K562 (cell line): ENCODE data around the gene TP73. TPM values are rescaled to one million over a fixed set of nuclear protein-coding genes. Genes with fewer than 3 reads are reported as not detected.
A peak's percentile ranks its signal among the peaks of the same experiment; 100 is the strongest.

Experiments
- ARID2 ChIP-seq: fragments of 450-650 bp; IDR thresholded peaks from 2 replicates; pipeline ENCODE4 v1.6.1; 2017; ENCODE audit warnings: antibody characterized with exemption, mild to moderate bottlenecking
- CBX3 ChIP-seq, 2 experiments: IDR thresholded peaks; 1 replicate in 1 of 2; 2 replicates in 1 of 2; pipeline ENCODE4 v1.6.1; 2012; ENCODE audit warnings: inconsistent platforms in 2 of 2, low read length in 2 of 2, borderline replicate concordance in 1 of 2, control low read depth in 1 of 2
- CEBPG ChIP-seq, 3 experiments: fragments of 200-800 bp in 1 of 3; sonication (Bioruptor generic) in 1 of 3; sonication (generic) in 1 of 3; formaldehyde crosslinking in 1 of 3; IDR thresholded peaks in 2 of 3; conservative IDR thresholded peaks in 1 of 3; 2 replicates each; pipeline versions ENCODE4 v1.6.1 to v1.8.0; 2016 to 2022; ENCODE audit warnings: missing compliant biosample characterization in 2 of 3, missing genetic modification characterization in 2 of 3, mild to moderate bottlenecking in 1 of 3, missing genetic modification reagents in 1 of 3
- ELF1 ChIP-seq: fragments of 200-800 bp; sonication (Bioruptor generic); IDR thresholded peaks from 2 replicates; pipeline ENCODE4 v1.6.1; 2016; ENCODE audit warnings: missing genetic modification characterization, missing compliant biosample characterization
- FOXJ3 ChIP-seq: sonication (generic); formaldehyde crosslinking; IDR thresholded peaks from 2 replicates; pipeline ENCODE4 v1.4.0; 2020; ENCODE audit warnings: mild to moderate bottlenecking, missing genetic modification reagents
- GATAD2B ChIP-seq: fragments of 450-650 bp; IDR thresholded peaks from 2 replicates; pipeline ENCODE4 v1.6.1; 2017; ENCODE audit warnings: mild to moderate bottlenecking, borderline replicate concordance
- HDGF ChIP-seq: fragments of 450-650 bp; IDR thresholded peaks from 2 replicates; pipeline ENCODE4 v1.6.1; 2016
- LEF1 ChIP-seq: fragments of 450-650 bp; IDR thresholded peaks from 2 replicates; pipeline ENCODE4 v1.6.1; 2016; ENCODE audit warnings: mild to moderate bottlenecking
- PHF20 ChIP-seq: fragments of 450-650 bp; IDR thresholded peaks from 2 replicates; pipeline ENCODE4 v1.6.1; 2018; ENCODE audit not compliant: partially characterized antibody
- RAD51 ChIP-seq: fragments of 450-650 bp; IDR thresholded peaks from 2 replicates; pipeline ENCODE4 v1.7.1; 2016; ENCODE audit warnings: low read depth, mild to moderate bottlenecking, borderline replicate concordance
- RHOXF2B ChIP-seq: fragments of 250-450 bp; sonication (Bioruptor Pico); conservative IDR thresholded peaks from 2 replicates; pipeline ENCODE4 v1.5.1; 2021
- STAT5A ChIP-seq: IDR thresholded peaks from 2 replicates; pipeline ENCODE4 v1.6.1; 2012; ENCODE audit warnings: low read length, inconsistent platforms, borderline replicate concordance
- SUPT5H ChIP-seq: fragments of 450-650 bp; IDR thresholded peaks from 2 replicates; pipeline ENCODE4 v1.6.1; 2016
- TBL1XR1 ChIP-seq, 2 experiments: IDR thresholded peaks; 2 replicates each; pipeline ENCODE4 v1.6.1; 2012; ENCODE audit warnings: improper control_type of control experiment in 2 of 2, low read length in 2 of 2, mild to moderate bottlenecking in 1 of 2
- polyA plus RNA-seq, 8 experiments: library from polyadenylated mRNA; depleted of rRNA in 4 of 8; stranded (reverse) in 5 of 8; unstranded in 3 of 8; fragments of >200 nt; fragmentation: Nextera tagmentation in 2 of 8; fragmentation: Illumina TruSeq in 1 of 8; extraction: Ambion mirVana in 2 of 8; extraction: Trizol in 1 of 8; gene quantifications; 2 replicates each; pipeline versions ENCODE4 v1.2.1 to v1.2.3, GENCODE V29; 2011 to 2014; ENCODE audit warnings: inconsistent platforms in 1 of 8, missing spikeins in 1 of 8
- total RNA-seq, 7 experiments: library from RNA; depleted of rRNA in 6 of 7; stranded (reverse); fragments of >200 nt in 6 of 7; fragmentation: Illumina TruSeq in 2 of 7; extraction: Trizol in 2 of 7; gene quantifications; 2 replicates each; pipeline versions ENCODE4 v1.2.1 to v1.2.3, GENCODE V29; 2011 to 2021; ENCODE audit warnings: low replicate concordance in 1 of 7
- TF ChIP-seq, protein P1 (sequence below): sonication (generic); formaldehyde crosslinking; IDR thresholded peaks from 2 replicates; pipeline ENCODE4 v1.8.0; 2023; ENCODE audit warnings: mild to moderate bottlenecking, missing genetic modification reagents
- TF ChIP-seq, protein P2 (sequence below): sonication (generic); formaldehyde crosslinking; IDR thresholded peaks from 2 replicates; pipeline ENCODE4 v1.8.0; 2022; ENCODE audit warnings: missing genetic modification reagents, mild to moderate bottlenecking, borderline replicate concordance
- TF ChIP-seq, protein P3 (sequence below): fragments of 250-450 bp; sonication (Bioruptor Pico); IDR thresholded peaks from 2 replicates; pipeline ENCODE4 v1.9.0; 2021; ENCODE audit warnings: mild to moderate bottlenecking
- TF ChIP-seq, protein P4 (sequence below): fragments of 450-650 bp; IDR thresholded peaks from 2 replicates; pipeline ENCODE4 v1.7.0; 2016; ENCODE audit warnings: borderline replicate concordance
- TF ChIP-seq, protein P5 (sequence below): sonication (generic); formaldehyde crosslinking; IDR thresholded peaks from 2 replicates; pipeline ENCODE4 v1.8.1; 2022; ENCODE audit warnings: missing genetic modification reagents

Gene TP73
- total and polyA plus RNA-seq, 9 of the 15 experiments (the other 6 are each of a cell fraction or from before 2014, with no cell fraction given) = 0.07 to 1.6 (median 0.40) TPM; not detected in 2

DNA sequence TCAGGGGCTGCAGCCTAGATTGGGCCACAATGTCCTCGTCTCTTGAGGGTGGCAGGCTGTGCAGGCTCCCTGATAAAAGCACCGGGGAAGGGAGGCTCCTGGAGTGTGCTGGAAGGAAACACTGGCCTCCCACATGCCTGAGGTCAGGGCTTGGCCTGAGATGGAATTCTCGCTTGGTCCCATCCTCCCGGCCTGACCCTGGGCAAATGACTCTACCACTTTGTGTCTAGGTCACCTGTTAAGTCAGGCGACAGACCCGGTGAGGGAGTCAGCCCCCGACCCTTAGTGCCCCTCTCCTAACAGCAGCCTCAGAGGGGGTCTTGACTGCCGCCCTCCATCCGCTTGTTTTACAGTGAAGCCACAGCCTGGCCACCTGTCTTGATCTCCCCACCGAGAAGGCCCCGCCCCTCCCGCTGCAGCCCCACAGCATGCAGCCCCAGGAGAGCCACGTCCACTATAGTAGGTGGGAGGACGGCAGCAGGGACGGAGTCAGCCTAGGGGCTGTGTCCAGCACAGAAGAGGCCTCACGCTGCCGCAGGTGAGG lies 122.7 kb downstream of the TP73 start (continued):
- TF ChIP-seq, protein P1, sequence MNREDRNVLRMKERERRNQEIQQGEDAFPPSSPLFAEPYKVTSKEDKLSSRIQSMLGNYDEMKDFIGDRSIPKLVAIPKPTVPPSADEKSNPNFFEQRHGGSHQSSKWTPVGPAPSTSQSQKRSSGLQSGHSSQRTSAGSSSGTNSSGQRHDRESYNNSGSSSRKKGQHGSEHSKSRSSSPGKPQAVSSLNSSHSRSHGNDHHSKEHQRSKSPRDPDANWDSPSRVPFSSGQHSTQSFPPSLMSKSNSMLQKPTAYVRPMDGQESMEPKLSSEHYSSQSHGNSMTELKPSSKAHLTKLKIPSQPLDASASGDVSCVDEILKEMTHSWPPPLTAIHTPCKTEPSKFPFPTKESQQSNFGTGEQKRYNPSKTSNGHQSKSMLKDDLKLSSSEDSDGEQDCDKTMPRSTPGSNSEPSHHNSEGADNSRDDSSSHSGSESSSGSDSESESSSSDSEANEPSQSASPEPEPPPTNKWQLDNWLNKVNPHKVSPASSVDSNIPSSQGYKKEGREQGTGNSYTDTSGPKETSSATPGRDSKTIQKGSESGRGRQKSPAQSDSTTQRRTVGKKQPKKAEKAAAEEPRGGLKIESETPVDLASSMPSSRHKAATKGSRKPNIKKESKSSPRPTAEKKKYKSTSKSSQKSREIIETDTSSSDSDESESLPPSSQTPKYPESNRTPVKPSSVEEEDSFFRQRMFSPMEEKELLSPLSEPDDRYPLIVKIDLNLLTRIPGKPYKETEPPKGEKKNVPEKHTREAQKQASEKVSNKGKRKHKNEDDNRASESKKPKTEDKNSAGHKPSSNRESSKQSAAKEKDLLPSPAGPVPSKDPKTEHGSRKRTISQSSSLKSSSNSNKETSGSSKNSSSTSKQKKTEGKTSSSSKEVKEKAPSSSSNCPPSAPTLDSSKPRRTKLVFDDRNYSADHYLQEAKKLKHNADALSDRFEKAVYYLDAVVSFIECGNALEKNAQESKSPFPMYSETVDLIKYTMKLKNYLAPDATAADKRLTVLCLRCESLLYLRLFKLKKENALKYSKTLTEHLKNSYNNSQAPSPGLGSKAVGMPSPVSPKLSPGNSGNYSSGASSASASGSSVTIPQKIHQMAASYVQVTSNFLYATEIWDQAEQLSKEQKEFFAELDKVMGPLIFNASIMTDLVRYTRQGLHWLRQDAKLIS (CRISPR knock-in tag) = no peak
- TF ChIP-seq, protein P2, sequence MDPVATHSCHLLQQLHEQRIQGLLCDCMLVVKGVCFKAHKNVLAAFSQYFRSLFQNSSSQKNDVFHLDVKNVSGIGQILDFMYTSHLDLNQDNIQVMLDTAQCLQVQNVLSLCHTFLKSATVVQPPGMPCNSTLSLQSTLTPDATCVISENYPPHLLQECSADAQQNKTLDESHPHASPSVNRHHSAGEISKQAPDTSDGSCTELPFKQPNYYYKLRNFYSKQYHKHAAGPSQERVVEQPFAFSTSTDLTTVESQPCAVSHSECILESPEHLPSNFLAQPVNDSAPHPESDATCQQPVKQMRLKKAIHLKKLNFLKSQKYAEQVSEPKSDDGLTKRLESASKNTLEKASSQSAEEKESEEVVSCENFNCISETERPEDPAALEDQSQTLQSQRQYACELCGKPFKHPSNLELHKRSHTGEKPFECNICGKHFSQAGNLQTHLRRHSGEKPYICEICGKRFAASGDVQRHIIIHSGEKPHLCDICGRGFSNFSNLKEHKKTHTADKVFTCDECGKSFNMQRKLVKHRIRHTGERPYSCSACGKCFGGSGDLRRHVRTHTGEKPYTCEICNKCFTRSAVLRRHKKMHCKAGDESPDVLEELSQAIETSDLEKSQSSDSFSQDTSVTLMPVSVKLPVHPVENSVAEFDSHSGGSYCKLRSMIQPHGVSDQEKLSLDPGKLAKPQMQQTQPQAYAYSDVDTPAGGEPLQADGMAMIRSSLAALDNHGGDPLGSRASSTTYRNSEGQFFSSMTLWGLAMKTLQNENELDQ = no peak
- TF ChIP-seq, protein P3, sequence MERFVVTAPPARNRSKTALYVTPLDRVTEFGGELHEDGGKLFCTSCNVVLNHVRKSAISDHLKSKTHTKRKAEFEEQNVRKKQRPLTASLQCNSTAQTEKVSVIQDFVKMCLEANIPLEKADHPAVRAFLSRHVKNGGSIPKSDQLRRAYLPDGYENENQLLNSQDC (CRISPR knock-in tag) = no peak
- no peak for TF ChIP-seq RAD51
- no peak for TF ChIP-seq RHOXF2B (CRISPR knock-in tag)
- peak; percentile 89 for TF ChIP-seq TBL1XR1 (IDR thresholded peaks at IDR 0.05; ENCODE audit: low read length in 2 of 2)
- TF ChIP-seq, protein P4, sequence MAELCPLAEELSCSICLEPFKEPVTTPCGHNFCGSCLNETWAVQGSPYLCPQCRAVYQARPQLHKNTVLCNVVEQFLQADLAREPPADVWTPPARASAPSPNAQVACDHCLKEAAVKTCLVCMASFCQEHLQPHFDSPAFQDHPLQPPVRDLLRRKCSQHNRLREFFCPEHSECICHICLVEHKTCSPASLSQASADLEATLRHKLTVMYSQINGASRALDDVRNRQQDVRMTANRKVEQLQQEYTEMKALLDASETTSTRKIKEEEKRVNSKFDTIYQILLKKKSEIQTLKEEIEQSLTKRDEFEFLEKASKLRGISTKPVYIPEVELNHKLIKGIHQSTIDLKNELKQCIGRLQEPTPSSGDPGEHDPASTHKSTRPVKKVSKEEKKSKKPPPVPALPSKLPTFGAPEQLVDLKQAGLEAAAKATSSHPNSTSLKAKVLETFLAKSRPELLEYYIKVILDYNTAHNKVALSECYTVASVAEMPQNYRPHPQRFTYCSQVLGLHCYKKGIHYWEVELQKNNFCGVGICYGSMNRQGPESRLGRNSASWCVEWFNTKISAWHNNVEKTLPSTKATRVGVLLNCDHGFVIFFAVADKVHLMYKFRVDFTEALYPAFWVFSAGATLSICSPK = no peak
- TF ChIP-seq FOXJ3 (CRISPR knock-in tag) = no peak
- TF ChIP-seq ELF1 (tag) = no peak
- no peak for TF ChIP-seq HDGF
- no peak for TF ChIP-seq SUPT5H
- TF ChIP-seq GATAD2B = no peak; the same call in 1 of the 2 replicates
- TF ChIP-seq CEBPG (CRISPR knock-in tag; IDR thresholded peaks at IDR 0.05) = no peak
- no peak for TF ChIP-seq CEBPG (tag; conservative IDR thresholded peaks at IDR 0.05 in 1 of 2, IDR thresholded peaks at IDR 0.05 in 1 of 2)
- peak; percentile 29 for TF ChIP-seq LEF1
- TF ChIP-seq CBX3 (IDR thresholded peaks at IDR 0.05; ENCODE audit: borderline replicate concordance in 1 of 2, low read length in 2 of 2) = no peak
- peak; percentile 78; the same call in 1 of the 2 replicates for TF ChIP-seq STAT5A
- TF ChIP-seq, protein P5, sequence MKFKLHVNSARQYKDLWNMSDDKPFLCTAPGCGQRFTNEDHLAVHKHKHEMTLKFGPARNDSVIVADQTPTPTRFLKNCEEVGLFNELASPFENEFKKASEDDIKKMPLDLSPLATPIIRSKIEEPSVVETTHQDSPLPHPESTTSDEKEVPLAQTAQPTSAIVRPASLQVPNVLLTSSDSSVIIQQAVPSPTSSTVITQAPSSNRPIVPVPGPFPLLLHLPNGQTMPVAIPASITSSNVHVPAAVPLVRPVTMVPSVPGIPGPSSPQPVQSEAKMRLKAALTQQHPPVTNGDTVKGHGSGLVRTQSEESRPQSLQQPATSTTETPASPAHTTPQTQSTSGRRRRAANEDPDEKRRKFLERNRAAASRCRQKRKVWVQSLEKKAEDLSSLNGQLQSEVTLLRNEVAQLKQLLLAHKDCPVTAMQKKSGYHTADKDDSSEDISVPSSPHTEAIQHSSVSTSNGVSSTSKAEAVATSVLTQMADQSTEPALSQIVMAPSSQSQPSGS = no peak
- TF ChIP-seq PHF20 = no peak
- no peak for TF ChIP-seq ARID2
